ENCODE results near the gene LDB2. TPM values are rescaled to one million over a fixed set of nuclear protein-coding genes. Genes with fewer than 3 reads are reported as not detected.

LDB2 gene
- polyA plus RNA-seq, 3 donors = 88.3 to 103 (median 88.5) TPM

DNA sequence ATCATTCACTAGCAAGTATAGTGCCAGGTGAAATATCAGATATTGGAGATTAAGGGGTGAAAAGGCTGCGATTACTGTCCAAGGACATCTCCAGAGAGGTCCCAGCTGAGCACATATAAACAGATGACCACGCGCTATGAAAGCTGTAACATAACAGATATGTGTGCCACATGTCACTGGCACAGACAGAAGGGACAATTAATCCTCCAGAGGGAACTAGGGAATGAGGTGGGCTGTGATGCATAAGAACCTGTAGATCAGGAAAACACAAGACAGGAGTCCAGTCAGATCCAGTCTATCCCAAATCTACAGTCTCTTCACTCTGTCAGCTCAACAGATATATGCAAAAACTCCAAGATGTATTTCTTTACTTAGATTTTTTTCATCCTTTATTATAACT is 157.2 kb downstream of the LDB2 start:
- DNase-seq (ENCODE audit: extremely low read depth in 1 of 11, low read depth in 9 of 11, low spot score in 4 of 11) = no peak

DNA sequence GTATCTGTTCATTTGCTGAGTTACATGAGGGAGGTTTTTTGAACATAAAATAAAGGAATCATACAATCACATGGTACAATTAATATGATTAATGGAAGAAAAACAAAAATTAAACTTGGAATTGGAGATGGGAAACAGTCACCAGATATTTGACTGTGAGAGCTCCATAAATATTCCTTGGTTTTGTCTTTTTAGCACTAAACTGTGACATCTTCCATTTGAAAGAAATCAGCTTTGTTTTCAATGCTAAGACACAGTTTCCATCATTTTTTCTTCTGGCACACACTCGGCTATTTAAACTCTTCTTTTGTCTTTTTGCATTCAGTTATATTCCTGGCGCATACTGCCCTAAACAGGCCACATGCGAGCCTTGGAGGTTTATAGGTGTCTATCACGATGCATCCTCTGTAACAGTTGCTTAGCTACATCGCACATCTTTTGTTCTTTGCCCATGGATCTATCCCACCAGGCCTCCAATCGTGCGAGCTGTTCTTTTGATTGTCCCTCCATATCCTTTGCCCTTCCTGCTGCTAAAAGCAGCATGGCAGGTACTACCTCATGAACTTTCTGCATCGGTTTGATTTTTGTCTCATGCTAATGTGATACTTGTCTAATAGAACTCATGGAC is 158.3 kb downstream of the LDB2 start:
- DNase-seq (ENCODE audit: extremely low read depth in 1 of 11, low read depth in 9 of 11, low spot score in 4 of 11) = peak in 5 of 11 donors; percentile 25 to 42 (median 33)

DNA sequence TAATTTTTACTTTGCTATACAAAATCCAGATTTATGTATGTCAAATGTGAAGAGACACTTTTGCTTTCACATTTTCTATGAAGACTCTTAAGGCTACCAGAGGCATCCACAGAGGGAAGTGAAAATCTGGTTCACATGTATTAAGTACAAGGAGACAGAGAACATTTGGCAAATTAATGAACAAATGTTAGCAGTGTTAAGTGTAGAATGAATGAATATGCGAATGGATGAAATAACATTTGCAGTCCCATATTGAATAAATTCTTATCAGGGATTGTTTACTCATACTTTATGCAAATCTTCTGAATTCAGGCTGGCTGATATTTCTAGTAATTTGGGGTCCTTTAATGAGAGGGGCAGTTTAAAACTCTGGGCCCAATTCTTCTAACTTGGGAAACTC is 159.9 kb downstream of the LDB2 start:
- DNase-seq (ENCODE audit: extremely low read depth in 1 of 11, low read depth in 9 of 11, low spot score in 4 of 11) = no peak

DNA sequence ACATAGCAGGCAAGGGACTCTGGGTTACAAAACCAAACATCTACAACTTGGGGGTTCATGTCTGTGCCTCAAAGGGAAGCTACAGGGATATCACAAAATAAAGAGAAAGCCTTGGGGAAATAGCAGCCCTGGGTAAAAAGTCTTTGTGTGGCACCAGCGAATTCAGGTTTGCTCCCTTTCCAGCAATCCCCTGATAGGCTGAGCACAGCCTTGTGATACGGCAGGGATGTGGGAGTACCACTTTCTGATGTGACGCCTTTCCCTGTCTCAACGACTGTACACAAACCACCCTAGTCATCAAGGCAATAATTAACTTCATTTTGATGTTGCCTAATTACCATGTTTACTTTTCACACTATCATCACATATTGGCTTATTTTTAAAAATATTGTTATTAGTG is 164.9 kb downstream of the LDB2 start:
- DNase-seq (ENCODE audit: extremely low read depth in 1 of 11, low read depth in 9 of 11, low spot score in 4 of 11) = no peak

DNA sequence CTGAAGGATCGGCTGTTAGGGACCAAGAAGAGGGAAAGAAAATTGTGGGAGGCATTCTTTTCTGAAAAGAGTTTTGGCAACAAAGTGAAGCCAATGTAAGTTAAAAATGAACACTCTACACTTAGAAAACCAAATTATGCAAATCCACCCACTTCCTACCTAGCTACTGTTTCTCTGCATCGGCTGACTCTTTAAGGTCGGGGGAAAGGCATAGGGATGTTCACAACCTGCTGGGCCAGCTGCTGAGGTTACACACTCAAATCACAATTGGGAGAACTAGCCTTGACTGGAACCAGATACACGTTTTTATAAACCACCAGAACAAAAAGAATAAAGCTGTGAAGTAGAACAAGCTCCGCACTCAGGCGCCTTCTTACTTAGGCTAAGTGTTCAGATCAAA is 165.7 kb downstream of the LDB2 start:
- no peak for DNase-seq (ENCODE audit: extremely low read depth in 1 of 11, low read depth in 9 of 11, low spot score in 4 of 11)

DNA sequence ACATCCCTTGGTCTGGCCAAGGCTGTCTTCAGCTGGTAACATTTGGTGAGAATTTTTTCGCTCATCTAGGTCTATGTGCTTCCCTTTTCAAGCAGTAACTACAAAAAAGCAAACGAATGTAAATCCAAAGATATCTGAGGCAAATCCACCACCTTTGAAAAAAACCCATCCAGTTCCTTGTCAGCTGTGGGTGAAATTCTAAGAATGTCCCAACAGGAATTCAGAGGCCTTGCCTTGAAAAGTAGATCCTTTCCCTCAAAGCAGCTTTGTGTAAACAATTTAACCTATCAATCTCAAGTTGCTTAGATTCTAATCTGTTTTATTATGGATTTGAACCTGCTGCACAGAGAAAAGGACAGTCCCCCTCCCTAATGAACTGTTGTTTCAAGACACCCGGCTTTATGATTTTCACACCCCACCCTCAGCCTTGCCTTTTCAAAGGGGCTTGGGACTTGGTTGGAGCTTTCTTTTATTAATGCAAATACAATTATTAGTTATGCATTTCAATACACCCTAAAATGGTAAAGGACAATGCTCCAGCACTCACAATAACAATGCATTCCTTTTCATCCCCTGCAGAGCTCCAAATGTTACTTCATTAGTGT is 166.6 kb downstream of the LDB2 start:
- DNase-seq (ENCODE audit: extremely low read depth in 1 of 11, low read depth in 9 of 11, low spot score in 4 of 11) = no peak

DNA sequence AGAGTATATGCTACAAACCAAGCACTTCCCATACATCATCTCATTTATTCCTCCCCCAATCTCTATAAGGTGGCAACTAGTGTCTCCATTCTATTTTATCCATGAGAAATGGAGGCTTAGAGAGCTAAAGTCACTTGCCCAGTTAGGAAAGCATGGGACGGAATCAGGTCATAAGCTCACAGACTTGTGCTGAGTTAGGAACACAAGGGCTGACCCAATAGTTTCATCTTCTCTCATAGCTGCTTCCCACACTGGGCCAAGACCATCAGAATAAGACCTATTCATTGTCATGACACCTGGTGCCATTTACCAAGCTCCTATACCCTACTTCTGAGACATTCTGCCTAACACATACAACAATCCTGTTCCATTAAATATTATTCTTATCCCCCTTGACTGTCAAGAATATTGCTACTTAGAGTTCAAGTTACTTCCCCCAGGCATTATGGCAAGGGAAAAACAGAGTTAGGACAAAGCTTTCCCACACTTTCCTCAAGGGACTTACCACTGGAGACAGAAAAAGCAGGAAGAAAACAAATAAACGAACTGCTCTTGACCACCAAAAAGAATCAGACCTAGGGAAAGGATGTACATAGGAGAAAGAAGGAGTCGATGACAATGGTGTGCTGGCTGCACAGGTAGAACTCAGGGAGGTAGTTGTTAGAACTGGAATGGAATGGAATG is 167.8 kb downstream of the LDB2 start:
- DNase-seq (ENCODE audit: extremely low read depth in 1 of 11, low read depth in 9 of 11, low spot score in 4 of 11) = no peak

DNA sequence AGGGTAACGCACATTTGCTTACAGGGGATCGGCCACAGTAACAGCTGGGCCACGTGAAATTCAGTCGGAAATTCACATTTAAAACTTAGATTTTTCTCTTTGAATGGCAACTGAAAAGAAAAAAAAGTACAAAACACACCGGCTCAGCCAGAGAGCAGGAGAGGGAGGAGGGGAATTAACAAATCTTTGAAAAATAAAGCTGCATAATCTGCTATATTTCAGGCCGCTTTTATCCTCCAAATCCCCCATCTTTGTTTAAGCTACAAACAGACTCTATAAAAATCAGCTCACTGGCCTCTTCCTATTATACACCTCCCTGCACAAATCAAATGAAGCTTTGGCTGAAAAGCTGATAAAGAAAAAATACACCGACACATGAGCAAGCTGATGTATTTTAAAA is 169.1 kb downstream of the LDB2 start:
- DNase-seq (ENCODE audit: extremely low read depth in 1 of 11, low read depth in 9 of 11, low spot score in 4 of 11) = no peak

DNA sequence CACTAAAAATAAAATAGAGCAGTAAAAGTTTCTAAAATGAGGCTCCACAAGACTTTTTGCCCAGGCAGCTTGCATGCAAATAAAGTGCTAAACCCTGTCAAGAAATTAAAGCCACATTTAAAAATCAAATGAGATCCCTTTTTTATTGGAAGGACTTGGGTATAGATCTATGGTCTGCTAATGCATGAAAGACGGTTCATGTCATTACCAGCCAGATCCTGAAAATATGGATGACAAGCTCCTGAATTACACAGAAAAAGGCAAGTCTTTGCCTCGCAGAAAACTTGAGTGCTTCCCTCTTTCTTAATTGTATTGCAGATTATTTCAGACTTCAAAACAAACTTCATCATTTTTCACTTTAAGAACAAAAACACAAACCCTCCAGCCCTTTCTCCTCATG is 169.6 kb downstream of the LDB2 start:
- DNase-seq (ENCODE audit: extremely low read depth in 1 of 11, low read depth in 9 of 11, low spot score in 4 of 11) = no peak

DNA sequence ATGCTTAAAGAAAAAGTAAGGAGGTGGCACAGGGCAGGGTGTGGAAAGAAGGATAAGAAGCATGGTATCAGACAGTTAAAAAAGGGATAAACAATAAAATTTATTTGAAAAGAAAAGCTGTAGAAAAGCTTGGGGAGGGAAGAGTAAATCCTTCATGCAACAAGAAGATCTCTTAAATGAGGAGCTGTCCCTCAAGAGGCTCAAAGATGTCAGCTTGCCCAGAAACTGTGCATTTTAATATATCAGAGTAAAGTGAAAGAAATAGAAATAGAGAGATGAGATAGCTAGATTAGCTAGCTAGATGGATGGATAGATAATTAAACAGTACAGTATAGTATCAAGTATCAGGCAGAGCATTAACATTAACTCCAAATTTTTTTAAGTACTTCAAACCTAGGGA is 170.3 kb downstream of the LDB2 start:
- DNase-seq (ENCODE audit: extremely low read depth in 1 of 11, low read depth in 9 of 11, low spot score in 4 of 11) = no peak

DNA sequence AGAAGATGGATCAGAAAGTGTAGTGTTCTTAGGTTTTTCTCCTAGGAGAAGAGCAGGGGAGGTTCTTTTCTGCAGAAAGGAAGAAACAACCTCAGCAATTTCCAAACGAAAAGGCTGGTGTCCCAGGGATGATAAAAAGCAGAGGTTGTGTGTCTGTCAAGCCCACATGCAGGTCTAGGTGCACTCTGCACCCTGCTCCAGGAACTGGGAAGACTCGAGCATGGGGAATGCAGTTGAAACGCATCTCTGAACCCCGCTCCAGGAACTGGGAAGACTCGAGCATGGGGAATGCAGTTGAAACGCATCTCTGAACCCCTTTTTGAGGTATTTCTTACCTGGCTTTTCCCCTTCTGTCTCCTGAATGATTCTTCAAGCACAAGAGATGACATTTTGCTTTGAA is 171.2 kb downstream of the LDB2 start:
- no peak for DNase-seq (ENCODE audit: extremely low read depth in 1 of 11, low read depth in 9 of 11, low spot score in 4 of 11)

DNA sequence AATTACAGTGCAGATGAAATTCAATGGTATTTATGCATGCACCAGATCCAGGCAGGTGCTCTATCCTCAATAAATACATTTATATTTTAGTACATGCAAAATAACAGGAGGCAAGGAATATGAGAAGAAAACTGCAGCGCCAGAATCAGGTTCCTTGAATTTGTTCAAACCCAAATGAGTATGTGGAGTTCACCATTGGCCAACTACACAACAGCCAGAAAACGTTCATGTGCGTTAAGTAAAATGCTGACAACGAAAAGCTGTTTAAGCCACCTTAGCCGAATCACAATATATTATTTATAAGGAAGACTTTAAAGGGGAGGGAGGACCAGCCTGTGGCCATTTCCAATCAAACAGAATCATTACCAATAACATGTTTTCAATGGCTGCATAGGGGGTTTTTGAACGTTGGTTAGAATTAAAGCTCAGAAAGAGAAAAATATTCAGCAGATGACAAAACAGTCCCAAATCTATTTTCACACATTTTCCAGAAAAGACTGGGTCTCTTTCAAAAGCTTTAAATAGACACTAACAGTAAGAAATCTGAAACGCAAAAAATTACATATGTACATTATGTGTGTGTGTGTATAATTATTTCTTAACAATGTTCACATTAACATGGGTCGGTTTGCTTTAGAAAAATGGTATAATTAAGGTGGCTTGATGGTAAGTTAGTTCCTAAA is 171.9 kb downstream of the LDB2 start:
- DNase-seq (ENCODE audit: extremely low read depth in 1 of 11, low read depth in 9 of 11, low spot score in 4 of 11) = no peak

DNA sequence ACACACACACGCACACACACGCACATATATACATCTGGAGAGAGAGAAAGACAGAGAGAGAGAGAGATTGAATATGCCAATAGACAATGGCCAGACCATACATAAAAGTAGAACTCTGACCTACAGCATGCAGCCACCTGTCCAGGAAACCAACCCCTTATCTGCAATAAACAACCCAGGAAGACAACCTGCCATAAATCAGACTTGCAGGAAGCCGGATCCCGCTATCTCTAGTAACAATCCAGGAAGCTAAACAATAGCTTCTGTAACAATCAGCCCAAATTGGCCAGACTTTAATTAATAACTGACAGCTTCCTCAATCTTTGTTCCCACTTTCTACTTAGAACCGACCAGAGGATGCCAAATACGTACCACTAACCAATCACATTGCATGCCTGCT is 173.2 kb downstream of the LDB2 start:
- no peak for DNase-seq (ENCODE audit: extremely low read depth in 1 of 11, low read depth in 9 of 11, low spot score in 4 of 11)

DNA sequence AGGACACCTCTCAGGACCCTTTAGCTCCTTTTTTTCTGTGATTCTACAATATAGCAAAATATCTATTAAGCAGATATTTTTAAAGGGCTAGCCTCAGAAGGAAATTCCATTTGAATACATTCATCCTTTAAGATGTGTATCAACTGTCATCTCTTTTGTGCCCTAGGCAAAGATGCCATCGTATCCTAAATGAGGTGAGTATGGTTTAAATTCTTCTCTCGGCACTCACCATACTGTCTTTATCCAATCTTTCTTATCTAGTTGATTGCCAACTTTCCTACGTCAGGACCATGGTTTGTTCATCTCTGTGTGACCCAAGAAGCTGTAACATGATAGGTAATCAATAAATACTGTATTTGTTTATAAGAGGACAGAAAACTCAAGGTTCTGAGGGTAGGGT is 176.0 kb downstream of the LDB2 start:
- DNase-seq (ENCODE audit: extremely low read depth in 1 of 11, low read depth in 9 of 11, low spot score in 4 of 11) = no peak

DNA sequence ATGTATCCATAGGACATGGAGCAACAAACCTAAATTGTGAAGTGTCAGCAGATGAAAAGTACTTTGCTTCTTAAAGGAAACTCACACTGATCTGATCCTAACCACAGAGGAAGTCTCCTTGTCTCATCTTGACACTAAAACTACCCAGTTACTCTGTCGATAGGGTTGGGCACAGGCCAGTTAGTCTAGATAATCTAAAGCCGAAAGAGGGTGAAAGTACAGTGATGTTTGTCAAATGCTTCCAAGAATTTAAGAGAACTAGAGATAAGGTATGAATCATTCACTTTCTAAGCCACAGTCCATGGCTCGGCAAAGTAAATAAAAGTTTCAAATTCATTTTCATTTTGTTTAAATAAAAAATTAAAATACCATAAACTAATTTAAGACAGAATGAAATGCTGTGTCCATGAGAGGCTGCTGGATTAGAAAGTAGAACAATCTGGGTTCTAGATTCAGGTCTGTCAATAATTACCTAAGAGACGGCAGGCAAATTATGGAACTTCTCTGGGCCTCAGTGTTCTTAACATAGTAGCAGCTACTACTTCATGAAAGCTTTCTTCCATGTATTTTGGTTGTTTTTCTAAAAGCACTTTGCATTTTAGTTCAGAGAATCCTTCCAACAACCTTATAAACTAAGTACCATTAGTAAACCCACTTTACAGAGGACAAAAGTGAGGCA is 176.7 kb downstream of the LDB2 start:
- DNase-seq (ENCODE audit: extremely low read depth in 1 of 11, low read depth in 9 of 11, low spot score in 4 of 11) = no peak

DNA sequence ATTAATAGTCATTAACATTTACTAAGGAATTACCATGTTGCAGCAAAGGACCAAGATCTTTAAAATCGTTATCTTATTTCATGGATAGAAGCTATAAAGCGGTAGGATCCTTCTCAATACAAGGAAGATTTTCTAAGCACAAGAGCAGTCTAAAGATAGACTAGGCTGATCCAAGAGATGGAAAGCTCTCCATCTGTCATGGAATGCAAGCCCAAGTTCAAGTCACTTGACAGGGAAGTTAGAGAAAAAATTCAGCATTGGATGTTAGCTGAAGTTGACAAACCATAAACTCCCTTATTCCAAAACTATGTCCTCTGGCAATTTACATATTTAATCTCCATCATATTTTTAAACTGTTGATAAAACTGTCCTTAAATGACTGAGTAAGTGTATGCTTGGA is 177.7 kb downstream of the LDB2 start:
- DNase-seq (ENCODE audit: extremely low read depth in 1 of 11, low read depth in 9 of 11, low spot score in 4 of 11) = no peak

DNA sequence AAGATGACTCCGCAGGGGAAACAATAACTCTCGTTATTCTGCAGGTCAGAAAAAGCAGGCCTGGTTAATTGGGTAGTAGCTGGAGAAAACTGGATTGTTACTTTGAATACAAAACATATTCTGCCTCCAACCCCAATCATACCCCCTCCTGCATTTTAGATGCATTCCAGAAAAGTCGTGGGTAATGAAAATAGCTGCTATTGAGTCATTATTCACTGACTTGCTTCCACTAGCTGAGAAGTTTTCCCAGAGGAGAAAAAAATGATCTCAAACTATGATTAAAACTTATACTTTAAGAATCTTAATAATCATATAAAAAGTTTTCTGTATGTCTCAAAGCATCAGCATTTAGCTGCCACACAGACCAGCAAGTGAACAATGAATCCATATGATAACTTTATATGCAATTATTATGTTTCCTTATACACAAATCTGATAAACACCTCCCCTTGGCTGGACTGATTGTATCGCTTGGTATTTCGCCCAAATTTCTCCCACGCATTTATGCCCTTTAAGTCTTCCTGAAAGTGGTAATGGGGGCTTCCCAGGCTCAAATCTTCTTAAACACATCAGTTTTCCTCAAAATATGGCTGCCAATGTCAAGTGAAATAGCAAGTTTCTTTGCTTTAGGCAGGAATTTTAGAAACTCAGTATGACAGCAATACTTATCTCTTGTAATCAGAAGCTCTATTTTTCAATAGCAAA is 181.0 kb downstream of the LDB2 start:
- DNase-seq (ENCODE audit: extremely low read depth in 1 of 11, low read depth in 9 of 11, low spot score in 4 of 11) = no peak

DNA sequence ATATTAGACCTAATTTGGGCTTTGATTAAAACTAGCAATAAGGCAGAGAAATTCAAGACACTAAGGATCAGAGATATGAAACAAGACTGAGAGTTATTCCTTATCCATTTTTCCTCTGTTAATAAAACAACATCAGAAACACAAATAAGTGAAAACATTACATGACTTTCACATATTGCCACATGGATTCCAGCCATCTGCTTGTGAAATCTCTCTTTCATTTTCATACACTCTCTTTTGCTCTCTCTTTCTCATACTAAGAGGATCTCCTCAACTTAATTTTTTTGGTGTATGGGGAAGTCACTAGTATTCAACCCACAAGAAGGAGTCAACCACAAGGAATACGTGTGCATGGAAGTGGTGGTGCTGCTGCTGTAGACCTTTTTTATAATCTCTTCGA is 183.0 kb downstream of the LDB2 start:
- DNase-seq (ENCODE audit: extremely low read depth in 1 of 11, low read depth in 9 of 11, low spot score in 4 of 11) = no peak

DNA sequence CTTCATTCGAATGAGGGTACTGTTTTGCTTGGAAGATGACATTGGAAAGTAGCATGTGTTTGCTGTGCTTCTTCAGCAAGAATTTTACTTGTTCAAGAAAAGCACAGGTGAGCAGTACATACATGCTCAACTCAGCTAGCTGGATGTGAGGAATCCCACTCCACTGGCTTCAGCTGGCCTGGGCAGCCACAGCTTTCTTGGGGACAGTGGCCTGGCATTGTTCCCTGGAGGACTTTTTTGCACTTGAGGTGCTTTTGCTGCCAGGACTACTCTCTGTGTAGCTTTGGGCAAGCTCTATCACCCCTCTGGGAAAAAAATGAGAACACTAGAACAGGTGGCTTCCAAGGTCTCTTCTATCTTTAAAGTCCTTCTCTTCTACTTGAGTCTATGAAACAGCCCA is 184.3 kb downstream of the LDB2 start:
- no peak for DNase-seq (ENCODE audit: extremely low read depth in 1 of 11, low read depth in 9 of 11, low spot score in 4 of 11)

Data from renal cortex interstitium (tissue), 11 donors.